Pulmonary artery endothelial cell (primary cell): ENCODE data around the gene ATP6V0A4. TPM values are rescaled to one million over a fixed set of nuclear protein-coding genes. Genes with fewer than 3 reads are reported as not detected.
"Not testable (repeated sequence)": the region's sequence is repeated elsewhere in the genome, so short reads cannot be mapped to it uniquely, and the experiment has no call there.

Source experiments
- DNase-seq: peaks from one replicate; pipeline ENCODE4 v3.0.0-alpha.2; 2011; ENCODE audit warnings: low read depth, low spot score
- total RNA-seq: library from RNA; depleted of rRNA; stranded (reverse); fragments of >200 nt; gene quantifications from 2 replicates; pipeline ENCODE4 v1.2.3, GENCODE V29; 2014

Gene ATP6V0A4
- total RNA-seq, 1 donor from 2014 or later: 0.86 TPM

- no peak for DNase-seq
Measured at GRCh38 chr7:138705167-138705566, 92.8 kb downstream of the ATP6V0A4 start.

- DNase-seq: no peak
Measured at GRCh38 chr7:138701537-138701923, 96.5 kb downstream of the ATP6V0A4 start.

- no peak for DNase-seq
Measured at GRCh38 chr7:138700857-138701536, 97.0 kb downstream of the ATP6V0A4 start, which contains the start of gene SVOPL. Gene SVOPL (minus strand): TSS chr7:138701362. CDS start chr7:138679045, 22,317 bp downstream.

- DNase-seq: no peak
Measured at GRCh38 chr7:138699661-138700060, 98.3 kb downstream of the ATP6V0A4 start.

GRCh38 chr7:138698281-138698680 is 99.7 kb downstream of the ATP6V0A4 start:
- no peak for DNase-seq

GRCh38 chr7:138697535-138698182 is 100.3 kb downstream of the ATP6V0A4 start:
- no peak for DNase-seq

GRCh38 chr7:138695776-138696175 is 102.2 kb downstream of the ATP6V0A4 start:
- DNase-seq: not testable (repeated sequence)

- DNase-seq: no peak
Measured at GRCh38 chr7:138695106-138695505, 102.9 kb downstream of the ATP6V0A4 start.

- DNase-seq: no peak
Measured at GRCh38 chr7:138691178-138691577, 106.8 kb downstream of the ATP6V0A4 start.

GRCh38 chr7:138690495-138690894 is 107.5 kb downstream of the ATP6V0A4 start:
- no peak for DNase-seq

GRCh38 chr7:138688037-138688436 is 110.0 kb downstream of the ATP6V0A4 start:
- not testable (repeated sequence) for DNase-seq

- no peak for DNase-seq
Measured at GRCh38 chr7:138684340-138684739, 113.7 kb downstream of the ATP6V0A4 start.

GRCh38 chr7:138679793-138680192 is 118.2 kb downstream of the ATP6V0A4 start:
- no peak for DNase-seq

- no peak for DNase-seq
Measured at GRCh38 chr7:138670594-138670993, 127.4 kb downstream of the ATP6V0A4 start.

- no peak for DNase-seq
Measured at GRCh38 chr7:138669364-138669763, 128.6 kb downstream of the ATP6V0A4 start.

- no peak for DNase-seq
Measured at GRCh38 chr7:138668946-138669345, 129.1 kb downstream of the ATP6V0A4 start.

GRCh38 chr7:138668229-138668596 is 129.8 kb downstream of the ATP6V0A4 start:
- no peak for DNase-seq

GRCh38 chr7:138667535-138668228 is 130.3 kb downstream of the ATP6V0A4 start:
- no peak for DNase-seq

GRCh38 chr7:138666385-138666784 is 131.6 kb downstream of the ATP6V0A4 start:
- no peak for DNase-seq

GRCh38 chr7:138665669-138666140 is 132.3 kb downstream of the ATP6V0A4 start:
- DNase-seq: no peak

- no peak for DNase-seq
Measured at GRCh38 chr7:138665249-138665648, 132.7 kb downstream of the ATP6V0A4 start.
